C4-2B (cell line): ENCODE data around the gene CYB5B.

Experiments used
- CTCF ChIP-seq: fragments of 450-650 bp; conservative IDR thresholded peaks from 2 replicates; pipeline ENCODE4 v1.5.1; 2017; ENCODE audit warnings: mild to moderate bottlenecking
- ZFX ChIP-seq: fragments of 450-650 bp; IDR thresholded peaks from 2 replicates; pipeline ENCODE4 v1.6.1; 2017

GRCh38 chr16:69408475-69408874, 15.9 kb upstream of the CYB5B start:
- TF ChIP-seq CTCF, result no peak
- TF ChIP-seq ZFX, result no peak
